Measurements from ENCODE around the gene ITPR1. TPM values are rescaled to one million over a fixed set of nuclear protein-coding genes. Genes with fewer than 3 reads are reported as not detected.

Gene ITPR1
- total and polyA plus RNA-seq, 2 of the 4 experiments (the other 2 are of a cell fraction): 1.8 to 5.7 TPM

DNA sequence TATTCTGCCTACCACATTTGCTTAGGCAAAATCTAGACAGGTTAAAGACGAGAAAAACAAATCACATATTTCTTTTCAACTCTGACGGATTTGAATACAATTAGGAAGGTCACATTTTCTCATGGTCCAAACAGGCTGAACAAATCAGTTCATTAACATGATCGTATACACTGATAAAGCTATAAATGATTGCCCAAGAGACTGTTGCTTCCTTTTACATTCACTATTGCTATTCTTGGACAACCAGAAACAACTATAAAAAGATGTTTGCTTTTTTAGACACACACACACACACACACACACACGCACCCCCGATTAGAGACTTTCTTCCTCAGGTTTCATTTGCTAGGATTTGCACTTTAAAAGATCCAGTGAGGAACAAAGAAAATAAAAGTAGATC lies 363.8 kb downstream of the ITPR1 start:
- no peak overlapping the region for H2BK20ac ChIP-seq (ENCODE audit: low read depth, low read length)
- H3K79me1 ChIP-seq (ENCODE audit: low read depth in 1 of 2, low read length in 2 of 2): no peaks in the 10 kb centered on the region
- H3K9me1 ChIP-seq (ENCODE audit: insufficient read depth, low read length): no peaks in the 10 kb centered on the region
- ChIA-PET CTCF (no interaction called here), POLR2A (ENCODE audit: unreplicated experiment) (no interaction called here)
- H2BK5ac ChIP-seq (ENCODE audit: low read depth, low read length, poor library complexity, severe bottlenecking): no peak overlapping the region
- no peak overlapping the region for H3K4me2 ChIP-seq (ENCODE audit: low read depth, low read length)
- DNase-seq (no peak), ATAC-seq (ENCODE audit: low read depth) (no peak)
- H3K36me3 ChIP-seq (ENCODE audit: control insufficient read depth, insufficient read depth, low read length): no peaks in the 10 kb centered on the region
- H4K8ac ChIP-seq (ENCODE audit: low read depth in 2 of 2, low read length in 2 of 2): no peak overlapping the region
- no peak overlapping the region for H3K56ac ChIP-seq (ENCODE audit: extremely low read depth, insufficient read depth, low read length)
- no peak overlapping the region for H3K9ac ChIP-seq (ENCODE audit: low read depth, low read length)
- no peak overlapping the region for H2AK5ac ChIP-seq (ENCODE audit: low read depth, low read length)
- no peak overlapping the region for H3K14ac ChIP-seq (replicated peaks; ENCODE audit: low read depth, low read length)
- in situ Hi-C loops (cut with MboI; ENCODE audit: low sequenced_read_pairs): no loop called here
- H2BK15ac ChIP-seq (ENCODE audit: low read depth, low read length): no peak overlapping the region
- H3K4me3 ChIP-seq (ENCODE audit: insufficient read depth, low read depth, low read length): no peak overlapping the region
- dilution Hi-C loops (cut with HindIII; ENCODE audit: low sequenced_read_pairs, unreplicated experiment): no loop called here
- no peak overlapping the region for H4K91ac ChIP-seq (ENCODE audit: insufficient read depth, low read depth, low read length)
- H3K18ac ChIP-seq (ENCODE audit: low read depth, low read length): no peak overlapping the region
- TF ChIP-seq CEBPB (IDR thresholded peaks at IDR 0.05; ENCODE audit: low read depth, low read length) (no peak), FOS (IDR thresholded peaks at IDR 0.05; ENCODE audit: low read depth, low read length) (no peak), POLR2A (IDR thresholded peaks at IDR 0.05; ENCODE audit: low read depth, low read length) (no peak), MAZ (IDR thresholded peaks at IDR 0.05; ENCODE audit: borderline replicate concordance, low read depth, low read length) (no peak), MXI1 (IDR thresholded peaks at IDR 0.05; ENCODE audit: borderline replicate concordance, low read depth, low read length) (no peak), RFX5 (IDR thresholded peaks at IDR 0.05; ENCODE audit: low read depth, low read length) (no peak), CHD1 (IDR thresholded peaks at IDR 0.05; ENCODE audit: low read depth, low read length) (no peak), RAD21 (IDR thresholded peaks at IDR 0.05; ENCODE audit: low read length) (no peak), BHLHE40 (IDR thresholded peaks at IDR 0.05; ENCODE audit: low read depth, low read length) (no peak), RCOR1 (IDR thresholded peaks at IDR 0.05; ENCODE audit: insufficient replicate concordance, low read length) (no peak), NFE2L2 (IDR thresholded peaks at IDR 0.05; ENCODE audit: low read depth, low read length) (no peak), MAFK (IDR thresholded peaks at IDR 0.05; ENCODE audit: low read depth, low read length) (no peak), SMC3 (IDR thresholded peaks at IDR 0.05; ENCODE audit: low read depth, low read length) (no peak)
- TF ChIP-seq, protein P1, sequence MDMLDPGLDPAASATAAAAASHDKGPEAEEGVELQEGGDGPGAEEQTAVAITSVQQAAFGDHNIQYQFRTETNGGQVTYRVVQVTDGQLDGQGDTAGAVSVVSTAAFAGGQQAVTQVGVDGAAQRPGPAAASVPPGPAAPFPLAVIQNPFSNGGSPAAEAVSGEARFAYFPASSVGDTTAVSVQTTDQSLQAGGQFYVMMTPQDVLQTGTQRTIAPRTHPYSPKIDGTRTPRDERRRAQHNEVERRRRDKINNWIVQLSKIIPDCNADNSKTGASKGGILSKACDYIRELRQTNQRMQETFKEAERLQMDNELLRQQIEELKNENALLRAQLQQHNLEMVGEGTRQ (IDR thresholded peaks at IDR 0.05; ENCODE audit: low read depth, low read length): no peak
- TF ChIP-seq, protein P2, sequence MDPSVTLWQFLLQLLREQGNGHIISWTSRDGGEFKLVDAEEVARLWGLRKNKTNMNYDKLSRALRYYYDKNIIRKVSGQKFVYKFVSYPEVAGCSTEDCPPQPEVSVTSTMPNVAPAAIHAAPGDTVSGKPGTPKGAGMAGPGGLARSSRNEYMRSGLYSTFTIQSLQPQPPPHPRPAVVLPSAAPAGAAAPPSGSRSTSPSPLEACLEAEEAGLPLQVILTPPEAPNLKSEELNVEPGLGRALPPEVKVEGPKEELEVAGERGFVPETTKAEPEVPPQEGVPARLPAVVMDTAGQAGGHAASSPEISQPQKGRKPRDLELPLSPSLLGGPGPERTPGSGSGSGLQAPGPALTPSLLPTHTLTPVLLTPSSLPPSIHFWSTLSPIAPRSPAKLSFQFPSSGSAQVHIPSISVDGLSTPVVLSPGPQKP (IDR thresholded peaks at IDR 0.05; ENCODE audit: borderline replicate concordance, low read depth, low read length): no peak
- TF ChIP-seq, protein P3, sequence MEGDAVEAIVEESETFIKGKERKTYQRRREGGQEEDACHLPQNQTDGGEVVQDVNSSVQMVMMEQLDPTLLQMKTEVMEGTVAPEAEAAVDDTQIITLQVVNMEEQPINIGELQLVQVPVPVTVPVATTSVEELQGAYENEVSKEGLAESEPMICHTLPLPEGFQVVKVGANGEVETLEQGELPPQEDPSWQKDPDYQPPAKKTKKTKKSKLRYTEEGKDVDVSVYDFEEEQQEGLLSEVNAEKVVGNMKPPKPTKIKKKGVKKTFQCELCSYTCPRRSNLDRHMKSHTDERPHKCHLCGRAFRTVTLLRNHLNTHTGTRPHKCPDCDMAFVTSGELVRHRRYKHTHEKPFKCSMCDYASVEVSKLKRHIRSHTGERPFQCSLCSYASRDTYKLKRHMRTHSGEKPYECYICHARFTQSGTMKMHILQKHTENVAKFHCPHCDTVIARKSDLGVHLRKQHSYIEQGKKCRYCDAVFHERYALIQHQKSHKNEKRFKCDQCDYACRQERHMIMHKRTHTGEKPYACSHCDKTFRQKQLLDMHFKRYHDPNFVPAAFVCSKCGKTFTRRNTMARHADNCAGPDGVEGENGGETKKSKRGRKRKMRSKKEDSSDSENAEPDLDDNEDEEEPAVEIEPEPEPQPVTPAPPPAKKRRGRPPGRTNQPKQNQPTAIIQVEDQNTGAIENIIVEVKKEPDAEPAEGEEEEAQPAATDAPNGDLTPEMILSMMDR (conservative IDR thresholded peaks at IDR 0.05; ENCODE audit: low read depth, low read length): no peak
- no peak overlapping the region for H3K4ac ChIP-seq (ENCODE audit: low read depth, low read length)
- no peaks in the 10 kb centered on the region for H4K20me1 ChIP-seq (ENCODE audit: insufficient read depth, low read length)
- no peaks in the 10 kb centered on the region for H3K27me3 ChIP-seq (ENCODE audit: control insufficient read depth, insufficient read depth, low read length)
- H2AK9ac ChIP-seq (replicated peaks; ENCODE audit: low read depth, low read length, poor library complexity): no peak overlapping the region
- BruUV-seq (replicated peaks): no TSS peak
- H4K5ac ChIP-seq (ENCODE audit: low read depth, low read length): no peak overlapping the region
- H3K9me3 ChIP-seq (ENCODE audit: control insufficient read depth, insufficient read depth, low read length): peaks cover 8% of the 10 kb centered on the region
- no peak overlapping the region for H2BK120ac ChIP-seq (ENCODE audit: low read depth, low read length)
- H2AFZ ChIP-seq (replicated peaks; ENCODE audit: low read length, poor library complexity): no peak overlapping the region
- no peaks in the 10 kb centered on the region for H3K4me1 ChIP-seq (ENCODE audit: control insufficient read depth, insufficient read depth, low read length)
- intact Hi-C loops (cut with micrococcal nuclease): no loop called here
- no peak overlapping the region for H3K23ac ChIP-seq (ENCODE audit: low read depth, low read length)
- WGBS, 2 experiments (ENCODE audit: extremely low coverage in 2 of 2, insufficient read length in 1 of 2): 40% methylated on average over 1 of the region's 5 CpGs; no CpG with 5 or more reads in 1 of the 2 experiments
- no peak overlapping the region for H3K27ac ChIP-seq (ENCODE audit: insufficient read depth, low read length)
